GM23338 (cell line): ENCODE measurements around the gene CXCL1. TPM values are rescaled to one million over a fixed set of nuclear protein-coding genes. Genes with fewer than 3 reads are reported as not detected.

Experiments used
- EZH2 ChIP-seq: fragments of 200-600 bp; sonication (generic); IDR thresholded peaks from one replicate; pipeline ENCODE4 v1.8.0; 2017; ENCODE audit warnings: antibody characterized with exemption, mild to moderate bottlenecking, low read depth; ENCODE audit not compliant: unreplicated experiment
- JUNB ChIP-seq: IDR thresholded peaks from one replicate; pipeline ENCODE4 v1.6.1; 2016; ENCODE audit warnings: antibody characterized with exemption; ENCODE audit not compliant: unreplicated experiment
- NANOG ChIP-seq: IDR thresholded peaks from 2 replicates; pipeline ENCODE4 v1.6.1; 2016; ENCODE audit warnings: antibody characterized with exemption, borderline replicate concordance
- REST ChIP-seq: IDR thresholded peaks from one replicate; pipeline ENCODE4 v1.6.1; 2018; ENCODE audit warnings: antibody characterized with exemption; ENCODE audit not compliant: unreplicated experiment
- STAT1 ChIP-seq: IDR thresholded peaks from one replicate; pipeline ENCODE4 v1.6.1; 2016; ENCODE audit warnings: antibody characterized with exemption; ENCODE audit not compliant: unreplicated experiment
- ZNF114 ChIP-seq: fragments of 250-450 bp; sonication (Bioruptor Pico); IDR thresholded peaks from 2 replicates; pipeline ENCODE4 v1.5.0; 2020; ENCODE audit warnings: mild to moderate bottlenecking, moderate library complexity
- ZNF462 ChIP-seq: fragments of 250-450 bp; sonication (Bioruptor Pico); IDR thresholded peaks from 2 replicates; pipeline ENCODE4 v1.5.0; 2020; ENCODE audit warnings: mild to moderate bottlenecking, moderate library complexity
- polyA plus RNA-seq: library from polyadenylated mRNA; unstranded; fragments of >200 nt; fragmentation: Nextera tagmentation; extraction: Ambion mirVana; gene quantifications from 2 replicates; pipeline ENCODE4 v1.2.1, GENCODE V29; 2016
- total RNA-seq: library from RNA; depleted of rRNA; stranded (reverse); fragments of >200 nt; shearing (Covaris generic); gene quantifications from 2 replicates; pipeline ENCODE4 v1.2.3, GENCODE V29; 2014

CXCL1 gene
- total and polyA plus RNA-seq, 2 experiments from 2014 or later: 1.6 to 2.5 TPM

- TF ChIP-seq ZNF462 (no peak), NANOG (no peak), REST (no peak), EZH2 (no peak), JUNB (no peak), ZNF114 (CRISPR knock-in tag) (no peak), STAT1 (no peak)
These were observed 16.4 kb upstream of the CXCL1 start (continued) for GRCh38 chr4:73852771-73853170.
